K562 (cell line): ENCODE measurements around the gene BEST3. TPM values are rescaled to one million over a fixed set of nuclear protein-coding genes. Genes with fewer than 3 reads are reported as not detected.

Source experiments
- ATAC-seq: fragments of 200-7000 bp; cut with Tn5 transposase; 3 replicates; pipeline ENCODE4 v1.9.1; 2020; ENCODE audit warnings: moderate library complexity
- BruUV-seq: library from RNA; stranded (reverse); fragments of 400-500 nt; replicated peaks from 2 replicates; lab custom pipeline; 2021; lab: Mats Ljungman, UMichigan
- CTCF ChIA-PET: fragments of 300-600 bp; formaldehyde crosslinking; extraction: SDS; loops from one replicate; lab custom pipeline; 2021; ENCODE audit warnings: low intra/inter-chr PET ratio; lab: Yijun Ruan, JAX
- POLR2A ChIA-PET: fragments of 300-600, 350-650 bp; sonication (Branson Sonifier 250); formaldehyde crosslinking; extraction: SDS; loops from one replicate; lab custom pipeline; 2021; ENCODE audit warnings: antibody characterized with exemption, inconsistent platforms; lab: Yijun Ruan, JAX
- DNase-seq, 4 experiments: peaks; one replicate each; pipeline versions ENCODE4 v3.0.0 to v3.0.0-alpha.2; 2011 to 2018; ENCODE audit warnings: low spot score in 3 of 4, mixed read lengths in 3 of 4; ENCODE audit errors: extremely low read depth in 1 of 4
- FAIRE-seq: peaks from 2 replicates; lab custom pipeline; 2011; peaks lifted over from hg19 to GRCh38; lab: Jason Lieb, UNC
- H2AFZ ChIP-seq: 2 replicates; pipeline ENCODE4 v1.6.0; 2011; ENCODE audit warnings: low read depth, low read length, control low read depth, inconsistent platforms
- H3K27ac ChIP-seq: fragments of 200-600 bp; 3 replicates; pipeline ENCODE4 v1.8.0; 2011; ENCODE audit warnings: low read depth, mild to moderate bottlenecking, control low read depth, inconsistent platforms, low read length, moderate library complexity, mixed read lengths; ENCODE audit errors: extremely low read depth
- H3K27me3 ChIP-seq, 2 experiments: fragments of 300-600 bp in 1 of 2; 2 replicates in 1 of 2; 3 replicates in 1 of 2; pipeline versions ENCODE4 v1.6.0 to v1.8.0; 2011; ENCODE audit warnings: inconsistent platforms in 2 of 2, low read length in 2 of 2, mild to moderate bottlenecking in 1 of 2, mixed read lengths in 1 of 2, moderate library complexity in 1 of 2; ENCODE audit not compliant: control insufficient read depth in 2 of 2, insufficient read depth in 2 of 2
- H3K36me3 ChIP-seq: fragments of 300-600 bp; 3 replicates; pipeline ENCODE4 v1.8.0; 2011; ENCODE audit warnings: mild to moderate bottlenecking, low read length, inconsistent platforms; ENCODE audit not compliant: control insufficient read depth, insufficient read depth
- H3K4me1 ChIP-seq, 2 experiments: fragments of 200-600 bp in 1 of 2; replicated peaks in 1 of 2; 2 replicates in 1 of 2; 3 replicates in 1 of 2; pipeline versions ENCODE4 v1.5.1 to v1.8.0; 2011; ENCODE audit warnings: inconsistent platforms in 2 of 2, low read length in 2 of 2, mild to moderate bottlenecking in 1 of 2, mixed read lengths in 1 of 2, moderate library complexity in 1 of 2; ENCODE audit not compliant: control insufficient read depth in 2 of 2, insufficient read depth in 2 of 2
- H3K4me2 ChIP-seq: 2 replicates; pipeline ENCODE4 v1.6.1; 2011; ENCODE audit warnings: low read length, control low read depth, inconsistent platforms, mixed read lengths; ENCODE audit not compliant: insufficient read depth
- H3K4me3 ChIP-seq: fragments of 200-600 bp; sonication (generic), shearing (Covaris generic); 2 replicates; pipeline ENCODE4 v1.5.1; 2016; ENCODE audit warnings: control low read depth, inconsistent platforms
- H3K79me2 ChIP-seq: fragments of 200-600 bp; 3 replicates; pipeline ENCODE4 v1.8.0; 2011; ENCODE audit warnings: low read length, inconsistent platforms; ENCODE audit not compliant: control insufficient read depth, insufficient read depth
- H3K9ac ChIP-seq, 2 experiments: 2 replicates each; pipeline versions ENCODE4 v1.6.0 to v1.6.1; 2011; ENCODE audit warnings: low read depth in 2 of 2, low read length in 2 of 2, control low read depth in 1 of 2, inconsistent platforms in 1 of 2, mild to moderate bottlenecking in 1 of 2, mixed read lengths in 1 of 2; ENCODE audit not compliant: insufficient read depth in 1 of 2
- H3K9me1 ChIP-seq: one replicate; pipeline ENCODE4 v1.6.0; 2011; ENCODE audit warnings: inconsistent platforms, mild to moderate bottlenecking, low read length, moderate library complexity; ENCODE audit not compliant: control insufficient read depth, insufficient read depth
- H3K9me3 ChIP-seq: replicated peaks from 2 replicates; pipeline ENCODE4 v1.5.1; 2011; ENCODE audit warnings: low read depth, low read length, inconsistent platforms; ENCODE audit not compliant: control insufficient read depth, insufficient read depth
- H4K20me1 ChIP-seq: replicated peaks from 2 replicates; pipeline ENCODE4 v1.6.1; 2011; ENCODE audit warnings: low read length, inconsistent platforms, mixed read lengths; ENCODE audit not compliant: control insufficient read depth, insufficient read depth
- JUNB ChIP-seq: fragments of 450-650 bp; formaldehyde crosslinking; conservative IDR thresholded peaks from 2 replicates; pipeline ENCODE4 v1.4.0; 2020; ENCODE audit warnings: mild to moderate bottlenecking
- WGBS: fragments of 100-300 bp; shearing (Covaris generic); methylation state at CpG from one replicate; pipeline ENCODE4 v1.1.6; 2016; ENCODE audit warnings: low coverage, mixed read lengths; ENCODE audit not compliant: insufficient coverage; ENCODE audit errors: missing lambda C conversion rate; 5-methylcytosine and 5-hydroxymethylcytosine counted together
- in situ Hi-C: fragments of 300-500 bp; cut with MboI; formaldehyde crosslinking; loops from 4 replicates; pipeline ENCODE4 v1.15.0; 2018; ENCODE audit warnings: inconsistent platforms, mixed read lengths
- intact Hi-C: fragments of 100-400 bp; cut with micrococcal nuclease; formaldehyde crosslinking; loops from 2 replicates; pipeline ENCODE4 v1.14.2; 2022
- polyA plus RNA-seq, 8 experiments: library from polyadenylated mRNA; depleted of rRNA in 4 of 8; stranded (reverse) in 5 of 8; unstranded in 3 of 8; fragments of >200 nt; fragmentation: Nextera tagmentation in 2 of 8; fragmentation: Illumina TruSeq in 1 of 8; extraction: Ambion mirVana in 2 of 8; extraction: Trizol in 1 of 8; gene quantifications; 2 replicates each; pipeline versions ENCODE4 v1.2.1 to v1.2.3, GENCODE V29; 2011 to 2014; ENCODE audit warnings: inconsistent platforms in 1 of 8, missing spikeins in 1 of 8
- total RNA-seq, 7 experiments: library from RNA; depleted of rRNA in 6 of 7; stranded (reverse); fragments of >200 nt in 6 of 7; fragmentation: Illumina TruSeq in 2 of 7; extraction: Trizol in 2 of 7; gene quantifications; 2 replicates each; pipeline versions ENCODE4 v1.2.1 to v1.2.3, GENCODE V29; 2011 to 2021; ENCODE audit warnings: low replicate concordance in 1 of 7
- TF ChIP-seq, protein P1 (sequence below): fragments of 250-450 bp; sonication (Bioruptor Pico); IDR thresholded peaks from 2 replicates; pipeline ENCODE4 v1.4.0; 2020; ENCODE audit warnings: mild to moderate bottlenecking, moderate library complexity

Gene BEST3
- total and polyA plus RNA-seq, 9 of the 15 experiments (the other 6 are each of a cell fraction or from before 2014, with no cell fraction given): 0.15 TPM; not detected in 8

DNA sequence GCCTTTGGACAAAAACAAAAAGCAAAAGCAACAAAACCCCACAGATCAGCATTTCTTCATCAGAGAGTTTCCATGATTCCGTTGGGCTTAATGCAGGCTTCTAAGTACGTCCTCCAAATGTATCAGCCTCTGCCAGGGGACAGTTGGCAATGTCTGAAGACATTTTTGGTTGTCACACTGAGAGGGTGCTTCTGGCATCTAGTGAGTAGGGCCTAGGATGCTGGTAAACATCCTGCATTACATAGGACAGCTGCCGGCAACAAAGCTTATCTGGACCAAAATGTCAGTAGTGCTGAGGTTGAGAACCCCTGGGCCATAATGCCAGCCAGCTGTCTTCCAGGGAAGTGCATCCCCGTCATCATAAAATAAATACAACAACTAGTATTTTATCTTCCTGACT is 79.0 kb downstream of the BEST3 start:
- Histone ChIP-seq H3K36me3 (no peaks in the 10 kb centered on the region), H3K27me3 (no peaks in the 10 kb centered on the region; a peak in 1 of 5 replicates), H3K4me2 (no peak overlapping the region), H3K27ac (no peak overlapping the region), H3K4me1 (peaks cover 11 to 17% of the 10 kb centered on the region in 2 experiments), H3K9me1 (no peaks in the 10 kb centered on the region), H4K20me1 (0 out of 2 replicates have a peak, but pooled peaks cover 5% of the 10 kb centered on the region), H3K9ac (no peak overlapping the region), H3K79me2 (no peaks in the 10 kb centered on the region), H3K4me3 (no peak overlapping the region), H3K9me3 (no peaks in the 10 kb centered on the region), H2AFZ (no peak overlapping the region)
- 15% methylated on average over 4 of the region's 4 CpGs for WGBS
- TF ChIP-seq, protein P1, sequence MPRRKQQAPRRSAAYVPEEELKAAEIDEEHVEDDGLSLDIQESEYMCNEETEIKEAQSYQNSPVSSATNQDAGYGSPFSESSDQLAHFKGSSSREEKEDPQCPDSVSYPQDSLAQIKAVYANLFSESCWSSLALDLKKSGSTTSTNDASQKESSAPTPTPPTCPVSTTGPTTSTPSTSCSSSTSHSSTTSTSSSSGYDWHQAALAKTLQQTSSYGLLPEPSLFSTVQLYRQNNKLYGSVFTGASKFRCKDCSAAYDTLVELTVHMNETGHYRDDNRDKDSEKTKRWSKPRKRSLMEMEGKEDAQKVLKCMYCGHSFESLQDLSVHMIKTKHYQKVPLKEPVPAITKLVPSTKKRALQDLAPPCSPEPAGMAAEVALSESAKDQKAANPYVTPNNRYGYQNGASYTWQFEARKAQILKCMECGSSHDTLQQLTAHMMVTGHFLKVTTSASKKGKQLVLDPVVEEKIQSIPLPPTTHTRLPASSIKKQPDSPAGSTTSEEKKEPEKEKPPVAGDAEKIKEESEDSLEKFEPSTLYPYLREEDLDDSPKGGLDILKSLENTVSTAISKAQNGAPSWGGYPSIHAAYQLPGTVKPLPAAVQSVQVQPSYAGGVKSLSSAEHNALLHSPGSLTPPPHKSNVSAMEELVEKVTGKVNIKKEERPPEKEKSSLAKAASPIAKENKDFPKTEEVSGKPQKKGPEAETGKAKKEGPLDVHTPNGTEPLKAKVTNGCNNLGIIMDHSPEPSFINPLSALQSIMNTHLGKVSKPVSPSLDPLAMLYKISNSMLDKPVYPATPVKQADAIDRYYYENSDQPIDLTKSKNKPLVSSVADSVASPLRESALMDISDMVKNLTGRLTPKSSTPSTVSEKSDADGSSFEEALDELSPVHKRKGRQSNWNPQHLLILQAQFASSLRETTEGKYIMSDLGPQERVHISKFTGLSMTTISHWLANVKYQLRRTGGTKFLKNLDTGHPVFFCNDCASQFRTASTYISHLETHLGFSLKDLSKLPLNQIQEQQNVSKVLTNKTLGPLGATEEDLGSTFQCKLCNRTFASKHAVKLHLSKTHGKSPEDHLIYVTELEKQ (CRISPR knock-in tag): no peak
- no peak for TF ChIP-seq JUNB (CRISPR knock-in tag)
- FAIRE-seq (no peak), DNase-seq (no peak), ATAC-seq (no peak)
- in situ Hi-C loops: no loop called here
- ChIA-PET POLR2A (no interaction called here), CTCF (no interaction called here)
- intact Hi-C loops: loop anchor here (5.0 kb wide), 2 partner anchors 33 to 148 kb away; partner anchors contain the start of genes CCT2 and FRS2
- BruUV-seq: no TSS peak
